ENCODE results near the gene SCN4B. TPM values are rescaled to one million over a fixed set of nuclear protein-coding genes. Genes with fewer than 3 reads are reported as not detected.

The SCN4B gene
- total and polyA plus RNA-seq, 4 donors: 0.05 to 0.67 (median 0.42) TPM; not detected in 1

GRCh38 chr11:118175993-118176777, 23.6 kb upstream of the SCN4B start, which contains the start of gene SCN2B:
Gene SCN2B, minus strand, starts transcription at chr11:118176639. Its CDS starts 208 bp downstream, at chr11:118176431.
- peaks cover 0 to 10% (median 5%) of the 10 kb centered on the region in 4 donors for H3K4me1 ChIP-seq (ENCODE audit: control insufficient read depth in 4 of 4, insufficient read depth in 4 of 4, low read length in 3 of 4)
- no peaks in the 10 kb centered on the region for H3K27me3 ChIP-seq (ENCODE audit: control insufficient read depth in 4 of 4, insufficient read depth in 4 of 4, low read length in 3 of 4)
- H3K9ac ChIP-seq (ENCODE audit: low read depth in 1 of 2, low read length in 2 of 2): no peak within 1 kb of the TSS
- no peaks in the 10 kb centered on the region for H3K36me3 ChIP-seq (ENCODE audit: control insufficient read depth in 4 of 4, insufficient read depth in 3 of 4, low read depth in 1 of 4, low read length in 3 of 4)
- no peak for TF ChIP-seq YY1 (IDR thresholded peaks at IDR 0.05)
- TF ChIP-seq, protein P1, sequence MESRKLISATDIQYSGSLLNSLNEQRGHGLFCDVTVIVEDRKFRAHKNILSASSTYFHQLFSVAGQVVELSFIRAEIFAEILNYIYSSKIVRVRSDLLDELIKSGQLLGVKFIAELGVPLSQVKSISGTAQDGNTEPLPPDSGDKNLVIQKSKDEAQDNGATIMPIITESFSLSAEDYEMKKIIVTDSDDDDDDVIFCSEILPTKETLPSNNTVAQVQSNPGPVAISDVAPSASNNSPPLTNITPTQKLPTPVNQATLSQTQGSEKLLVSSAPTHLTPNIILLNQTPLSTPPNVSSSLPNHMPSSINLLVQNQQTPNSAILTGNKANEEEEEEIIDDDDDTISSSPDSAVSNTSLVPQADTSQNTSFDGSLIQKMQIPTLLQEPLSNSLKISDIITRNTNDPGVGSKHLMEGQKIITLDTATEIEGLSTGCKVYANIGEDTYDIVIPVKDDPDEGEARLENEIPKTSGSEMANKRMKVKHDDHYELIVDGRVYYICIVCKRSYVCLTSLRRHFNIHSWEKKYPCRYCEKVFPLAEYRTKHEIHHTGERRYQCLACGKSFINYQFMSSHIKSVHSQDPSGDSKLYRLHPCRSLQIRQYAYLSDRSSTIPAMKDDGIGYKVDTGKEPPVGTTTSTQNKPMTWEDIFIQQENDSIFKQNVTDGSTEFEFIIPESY (IDR thresholded peaks at IDR 0.05): no peak
- no peak for TF ChIP-seq TAF1 (conservative IDR thresholded peaks at IDR 0.05)
- TF ChIP-seq, protein P2, sequence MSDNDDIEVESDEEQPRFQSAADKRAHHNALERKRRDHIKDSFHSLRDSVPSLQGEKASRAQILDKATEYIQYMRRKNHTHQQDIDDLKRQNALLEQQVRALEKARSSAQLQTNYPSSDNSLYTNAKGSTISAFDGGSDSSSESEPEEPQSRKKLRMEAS (IDR thresholded peaks at IDR 0.05): no peak
- no peak for TF ChIP-seq FOXA2 (IDR thresholded peaks at IDR 0.05)
- no peak for TF ChIP-seq EGR1 (IDR thresholded peaks at IDR 0.05; ENCODE audit: low read depth in 2 of 2)
- no peak for TF ChIP-seq GABPA (IDR thresholded peaks at IDR 0.05 in 1 of 2, conservative IDR thresholded peaks at IDR 0.05 in 1 of 2)
- TF ChIP-seq HNF4G (IDR thresholded peaks at IDR 0.05): no peak
- TF ChIP-seq RXRA (IDR thresholded peaks at IDR 0.05): no peak
- no peak for TF ChIP-seq NR2F2 (IDR thresholded peaks at IDR 0.05)
- no peak for TF ChIP-seq SP1 (IDR thresholded peaks at IDR 0.05)
- TF ChIP-seq, protein P3, sequence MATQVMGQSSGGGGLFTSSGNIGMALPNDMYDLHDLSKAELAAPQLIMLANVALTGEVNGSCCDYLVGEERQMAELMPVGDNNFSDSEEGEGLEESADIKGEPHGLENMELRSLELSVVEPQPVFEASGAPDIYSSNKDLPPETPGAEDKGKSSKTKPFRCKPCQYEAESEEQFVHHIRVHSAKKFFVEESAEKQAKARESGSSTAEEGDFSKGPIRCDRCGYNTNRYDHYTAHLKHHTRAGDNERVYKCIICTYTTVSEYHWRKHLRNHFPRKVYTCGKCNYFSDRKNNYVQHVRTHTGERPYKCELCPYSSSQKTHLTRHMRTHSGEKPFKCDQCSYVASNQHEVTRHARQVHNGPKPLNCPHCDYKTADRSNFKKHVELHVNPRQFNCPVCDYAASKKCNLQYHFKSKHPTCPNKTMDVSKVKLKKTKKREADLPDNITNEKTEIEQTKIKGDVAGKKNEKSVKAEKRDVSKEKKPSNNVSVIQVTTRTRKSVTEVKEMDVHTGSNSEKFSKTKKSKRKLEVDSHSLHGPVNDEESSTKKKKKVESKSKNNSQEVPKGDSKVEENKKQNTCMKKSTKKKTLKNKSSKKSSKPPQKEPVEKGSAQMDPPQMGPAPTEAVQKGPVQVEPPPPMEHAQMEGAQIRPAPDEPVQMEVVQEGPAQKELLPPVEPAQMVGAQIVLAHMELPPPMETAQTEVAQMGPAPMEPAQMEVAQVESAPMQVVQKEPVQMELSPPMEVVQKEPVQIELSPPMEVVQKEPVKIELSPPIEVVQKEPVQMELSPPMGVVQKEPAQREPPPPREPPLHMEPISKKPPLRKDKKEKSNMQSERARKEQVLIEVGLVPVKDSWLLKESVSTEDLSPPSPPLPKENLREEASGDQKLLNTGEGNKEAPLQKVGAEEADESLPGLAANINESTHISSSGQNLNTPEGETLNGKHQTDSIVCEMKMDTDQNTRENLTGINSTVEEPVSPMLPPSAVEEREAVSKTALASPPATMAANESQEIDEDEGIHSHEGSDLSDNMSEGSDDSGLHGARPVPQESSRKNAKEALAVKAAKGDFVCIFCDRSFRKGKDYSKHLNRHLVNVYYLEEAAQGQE (IDR thresholded peaks at IDR 0.05): no peak
- TF ChIP-seq RAD21 (IDR thresholded peaks at IDR 0.05): no peak
- TF ChIP-seq JUND (IDR thresholded peaks at IDR 0.05): no peak
- no peak for TF ChIP-seq FOXA1 (IDR thresholded peaks at IDR 0.05)
- no peak for TF ChIP-seq ATF3 (IDR thresholded peaks at IDR 0.05)
- TF ChIP-seq, protein P4, sequence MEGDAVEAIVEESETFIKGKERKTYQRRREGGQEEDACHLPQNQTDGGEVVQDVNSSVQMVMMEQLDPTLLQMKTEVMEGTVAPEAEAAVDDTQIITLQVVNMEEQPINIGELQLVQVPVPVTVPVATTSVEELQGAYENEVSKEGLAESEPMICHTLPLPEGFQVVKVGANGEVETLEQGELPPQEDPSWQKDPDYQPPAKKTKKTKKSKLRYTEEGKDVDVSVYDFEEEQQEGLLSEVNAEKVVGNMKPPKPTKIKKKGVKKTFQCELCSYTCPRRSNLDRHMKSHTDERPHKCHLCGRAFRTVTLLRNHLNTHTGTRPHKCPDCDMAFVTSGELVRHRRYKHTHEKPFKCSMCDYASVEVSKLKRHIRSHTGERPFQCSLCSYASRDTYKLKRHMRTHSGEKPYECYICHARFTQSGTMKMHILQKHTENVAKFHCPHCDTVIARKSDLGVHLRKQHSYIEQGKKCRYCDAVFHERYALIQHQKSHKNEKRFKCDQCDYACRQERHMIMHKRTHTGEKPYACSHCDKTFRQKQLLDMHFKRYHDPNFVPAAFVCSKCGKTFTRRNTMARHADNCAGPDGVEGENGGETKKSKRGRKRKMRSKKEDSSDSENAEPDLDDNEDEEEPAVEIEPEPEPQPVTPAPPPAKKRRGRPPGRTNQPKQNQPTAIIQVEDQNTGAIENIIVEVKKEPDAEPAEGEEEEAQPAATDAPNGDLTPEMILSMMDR (IDR thresholded peaks at IDR 0.05; ENCODE audit: low read depth, low read length, missing input control): no peak
- no peak for TF ChIP-seq HNF4A (conservative IDR thresholded peaks at IDR 0.05)
- no peaks in the 10 kb centered on the region for H3K9me3 ChIP-seq (ENCODE audit: control insufficient read depth in 4 of 4, low read length in 3 of 4)
- 61% methylated on average over 14 of the region's 14 CpGs for WGBS
- no peak within 1 kb of the TSS for H3K27ac ChIP-seq (ENCODE audit: low read depth in 1 of 2, low read length in 2 of 2)
- H3K4me3 ChIP-seq (ENCODE audit: low read depth in 1 of 3, low read length in 3 of 3): no peak within 1 kb of the TSS
- no peak for DNase-seq (ENCODE audit: low spot score)
